LNCAP (cell line): Measurements from ENCODE around the gene PLAAT1.

Experiments used
- TF ChIP-seq, protein P1 (sequence below): fragments of 450-650 bp; IDR thresholded peaks from 2 replicates; pipeline ENCODE4 v1.5.1; 2017; ENCODE audit warnings: mild to moderate bottlenecking

PLAAT1 gene

DNA sequence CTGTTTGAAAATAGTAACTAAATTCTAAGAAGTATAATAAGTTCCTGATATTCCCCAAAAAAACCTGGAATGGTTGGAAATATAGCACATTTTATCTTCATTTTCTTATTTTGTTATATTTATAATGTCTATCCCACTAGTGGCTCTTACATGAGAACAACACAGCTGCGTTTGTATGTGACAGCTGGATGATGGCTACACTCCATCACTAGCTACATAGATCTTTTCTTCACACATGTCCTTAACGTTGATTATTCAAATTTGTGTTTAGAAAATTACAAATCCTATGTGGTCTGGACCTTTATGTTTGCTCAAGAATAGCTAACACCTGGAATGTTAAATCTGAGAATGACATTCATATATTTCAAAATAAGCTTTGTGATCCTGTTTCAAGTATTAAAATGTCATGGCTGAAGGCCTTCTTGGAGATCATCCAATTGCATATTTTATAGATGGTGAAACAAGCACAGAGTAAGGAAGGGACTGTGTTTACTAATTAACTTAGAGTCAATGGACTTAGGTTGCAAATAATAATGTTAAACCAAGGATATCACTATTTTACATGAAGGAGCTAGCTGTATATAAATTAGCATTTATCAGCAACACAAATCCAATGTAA, 76.8 kb downstream of the PLAAT1 start:
- TF ChIP-seq, protein P1, sequence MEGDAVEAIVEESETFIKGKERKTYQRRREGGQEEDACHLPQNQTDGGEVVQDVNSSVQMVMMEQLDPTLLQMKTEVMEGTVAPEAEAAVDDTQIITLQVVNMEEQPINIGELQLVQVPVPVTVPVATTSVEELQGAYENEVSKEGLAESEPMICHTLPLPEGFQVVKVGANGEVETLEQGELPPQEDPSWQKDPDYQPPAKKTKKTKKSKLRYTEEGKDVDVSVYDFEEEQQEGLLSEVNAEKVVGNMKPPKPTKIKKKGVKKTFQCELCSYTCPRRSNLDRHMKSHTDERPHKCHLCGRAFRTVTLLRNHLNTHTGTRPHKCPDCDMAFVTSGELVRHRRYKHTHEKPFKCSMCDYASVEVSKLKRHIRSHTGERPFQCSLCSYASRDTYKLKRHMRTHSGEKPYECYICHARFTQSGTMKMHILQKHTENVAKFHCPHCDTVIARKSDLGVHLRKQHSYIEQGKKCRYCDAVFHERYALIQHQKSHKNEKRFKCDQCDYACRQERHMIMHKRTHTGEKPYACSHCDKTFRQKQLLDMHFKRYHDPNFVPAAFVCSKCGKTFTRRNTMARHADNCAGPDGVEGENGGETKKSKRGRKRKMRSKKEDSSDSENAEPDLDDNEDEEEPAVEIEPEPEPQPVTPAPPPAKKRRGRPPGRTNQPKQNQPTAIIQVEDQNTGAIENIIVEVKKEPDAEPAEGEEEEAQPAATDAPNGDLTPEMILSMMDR = no peak
